Esophagus squamous epithelium (tissue), 5 donors: ENCODE data around the gene KIF13A. TPM values are rescaled to one million over a fixed set of nuclear protein-coding genes. Genes with fewer than 3 reads are reported as not detected.
A peak's percentile ranks its signal among the peaks of the same experiment; 100 is the strongest.

Experiments used
- DNase-seq: peaks from one replicate; lab custom pipeline; 2025; lab: John Stamatoyannopoulos, UW
- H3K27ac ChIP-seq, 4 donors: fragments of 200-600 bp; sonication (generic); one replicate each; pipeline ENCODE4 v1.5.1; 2016 to 2019; ENCODE audit warnings: mild to moderate bottlenecking in 1 of 4
- H3K27me3 ChIP-seq, 4 donors: fragments of 200-600 bp; sonication (generic); 1 replicate in 3 of 4; 2 replicates in 1 of 4; pipeline versions ENCODE4 v1.5.1 to v1.6.0; 2017 to 2021; ENCODE audit warnings: antibody characterized with exemption in 1 of 4
- H3K36me3 ChIP-seq, 3 donors: fragments of 200-600 bp; sonication (generic); one replicate each; pipeline ENCODE4 v1.5.1; 2016 to 2019
- H3K4me1 ChIP-seq, 3 donors: fragments of 200-600 bp; sonication (generic); one replicate each; pipeline ENCODE4 v1.5.1; 2017 to 2019
- H3K4me3 ChIP-seq, 4 donors: fragments of 200-600 bp; sonication (generic); 1 replicate in 3 of 4; 2 replicates in 1 of 4; pipeline ENCODE4 v1.5.1; 2016 to 2019; ENCODE audit warnings: mild to moderate bottlenecking in 2 of 4, moderate library complexity in 1 of 4
- H3K9me3 ChIP-seq, 3 donors: fragments of 200-600 bp; sonication (generic); one replicate each; pipeline ENCODE4 v1.5.1; 2016 to 2019
- POLR2A ChIP-seq, 4 donors: fragments of 450-650 bp; IDR thresholded peaks; one replicate each; pipeline ENCODE4 v1.6.1; 2017; ENCODE audit warnings: antibody characterized with exemption in 4 of 4, mild to moderate bottlenecking in 4 of 4, moderate library complexity in 3 of 4
- WGBS, 2 donors: methylation state at CpG; one replicate each; pipeline ENCODE4 v1.1.5; 2018; 5-methylcytosine and 5-hydroxymethylcytosine counted together
- intact Hi-C: fragments of 100-400 bp; cut with DNase I; formaldehyde crosslinking; loops from one replicate; pipeline ENCODE4 v1.15.0; 2022
- total RNA-seq, 4 donors: library from RNA; depleted of rRNA; stranded (reverse); fragments of >200 nt; gene quantifications; one replicate each; pipeline ENCODE4 v1.1.0, GENCODE V29; 2016
- TF ChIP-seq, protein P1 (sequence below), 6 experiments: fragments of 450-650 bp in 4 of 6; fragments of 200-600 bp in 2 of 6; sonication (generic) in 2 of 6; IDR thresholded peaks; one replicate each; pipeline ENCODE4 v1.5.1; 2016 to 2019; ENCODE audit warnings: antibody characterized with exemption in 6 of 6, mild to moderate bottlenecking in 4 of 6, moderate library complexity in 4 of 6
- donor health status: DM: yes; HTN: yes; CAD: no.

KIF13A gene
- total RNA-seq, 4 donors from 2014 or later, result 18.7 to 34.5 (median 25.0) TPM

DNA sequence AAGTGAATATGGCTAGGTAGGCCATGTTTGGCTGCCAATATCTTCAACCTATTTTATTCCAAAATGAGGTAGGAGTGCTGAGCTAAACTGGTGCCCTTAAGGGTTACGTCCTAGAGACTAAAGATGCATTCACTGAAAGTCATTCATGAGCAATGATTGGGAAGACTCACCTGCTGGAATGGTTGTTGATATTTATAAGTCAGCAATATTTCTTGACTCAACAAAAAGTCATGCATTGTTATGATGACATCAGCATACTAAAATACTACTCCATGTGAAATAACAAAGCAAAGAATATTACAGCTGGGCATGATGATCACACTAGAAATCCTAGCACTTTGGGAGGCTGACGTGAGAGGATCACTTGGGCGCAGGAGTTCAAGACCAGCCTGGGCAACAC is 263.1 kb downstream of the KIF13A start:
- no peaks in the 10 kb centered on the region for H3K27me3 ChIP-seq
- no peaks in the 10 kb centered on the region for H3K9me3 ChIP-seq
- no peak overlapping the region for H3K27ac ChIP-seq
- H3K4me1 ChIP-seq, result no peaks in the 10 kb centered on the region
- TF ChIP-seq POLR2A (IDR thresholded peaks at IDR 0.05), result no peak
- TF ChIP-seq, protein P1, sequence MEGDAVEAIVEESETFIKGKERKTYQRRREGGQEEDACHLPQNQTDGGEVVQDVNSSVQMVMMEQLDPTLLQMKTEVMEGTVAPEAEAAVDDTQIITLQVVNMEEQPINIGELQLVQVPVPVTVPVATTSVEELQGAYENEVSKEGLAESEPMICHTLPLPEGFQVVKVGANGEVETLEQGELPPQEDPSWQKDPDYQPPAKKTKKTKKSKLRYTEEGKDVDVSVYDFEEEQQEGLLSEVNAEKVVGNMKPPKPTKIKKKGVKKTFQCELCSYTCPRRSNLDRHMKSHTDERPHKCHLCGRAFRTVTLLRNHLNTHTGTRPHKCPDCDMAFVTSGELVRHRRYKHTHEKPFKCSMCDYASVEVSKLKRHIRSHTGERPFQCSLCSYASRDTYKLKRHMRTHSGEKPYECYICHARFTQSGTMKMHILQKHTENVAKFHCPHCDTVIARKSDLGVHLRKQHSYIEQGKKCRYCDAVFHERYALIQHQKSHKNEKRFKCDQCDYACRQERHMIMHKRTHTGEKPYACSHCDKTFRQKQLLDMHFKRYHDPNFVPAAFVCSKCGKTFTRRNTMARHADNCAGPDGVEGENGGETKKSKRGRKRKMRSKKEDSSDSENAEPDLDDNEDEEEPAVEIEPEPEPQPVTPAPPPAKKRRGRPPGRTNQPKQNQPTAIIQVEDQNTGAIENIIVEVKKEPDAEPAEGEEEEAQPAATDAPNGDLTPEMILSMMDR (IDR thresholded peaks at IDR 0.05), result no peak
- H3K36me3 ChIP-seq, result no peaks in the 10 kb centered on the region
- intact Hi-C loops, result no loop called here
- no peak for DNase-seq
- H3K4me3 ChIP-seq, result no peak overlapping the region
- 69 to 89% methylated on average over 3 of the region's 3 CpGs for WGBS, 2 donors

DNA sequence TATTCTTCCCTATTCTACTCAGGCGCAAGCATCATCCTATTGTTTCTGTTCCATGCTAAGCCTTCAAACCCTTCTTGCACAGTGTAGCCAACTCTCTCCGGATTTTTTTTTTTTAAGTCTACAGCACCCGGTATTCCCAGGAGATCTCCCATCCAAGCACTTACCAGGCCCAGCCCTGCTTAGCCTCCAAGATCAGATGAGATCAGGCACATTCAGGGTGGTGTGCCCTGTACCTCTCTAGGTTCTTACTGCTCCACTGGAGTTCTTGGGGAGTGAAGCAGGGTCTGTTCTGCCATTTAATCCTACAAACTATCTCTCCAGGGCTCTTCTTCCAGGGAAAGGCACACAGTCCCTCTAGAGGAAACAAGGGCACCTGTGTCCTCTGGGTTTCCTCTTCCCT is 265.8 kb downstream of the KIF13A start:
- Histone ChIP-seq H3K27me3 (no peaks in the 10 kb centered on the region), H3K27ac (no peak overlapping the region), H3K4me3 (no peak overlapping the region), H3K4me1 (no peaks in the 10 kb centered on the region), H3K36me3 (no peaks in the 10 kb centered on the region), H3K9me3 (no peaks in the 10 kb centered on the region)
- TF ChIP-seq, protein P1 (IDR thresholded peaks at IDR 0.05), result no peak
- DNase-seq, result no peak
- intact Hi-C loops, result no loop called here
- 59 to 73% methylated on average over 3 of the region's 3 CpGs for WGBS, 2 donors

DNA sequence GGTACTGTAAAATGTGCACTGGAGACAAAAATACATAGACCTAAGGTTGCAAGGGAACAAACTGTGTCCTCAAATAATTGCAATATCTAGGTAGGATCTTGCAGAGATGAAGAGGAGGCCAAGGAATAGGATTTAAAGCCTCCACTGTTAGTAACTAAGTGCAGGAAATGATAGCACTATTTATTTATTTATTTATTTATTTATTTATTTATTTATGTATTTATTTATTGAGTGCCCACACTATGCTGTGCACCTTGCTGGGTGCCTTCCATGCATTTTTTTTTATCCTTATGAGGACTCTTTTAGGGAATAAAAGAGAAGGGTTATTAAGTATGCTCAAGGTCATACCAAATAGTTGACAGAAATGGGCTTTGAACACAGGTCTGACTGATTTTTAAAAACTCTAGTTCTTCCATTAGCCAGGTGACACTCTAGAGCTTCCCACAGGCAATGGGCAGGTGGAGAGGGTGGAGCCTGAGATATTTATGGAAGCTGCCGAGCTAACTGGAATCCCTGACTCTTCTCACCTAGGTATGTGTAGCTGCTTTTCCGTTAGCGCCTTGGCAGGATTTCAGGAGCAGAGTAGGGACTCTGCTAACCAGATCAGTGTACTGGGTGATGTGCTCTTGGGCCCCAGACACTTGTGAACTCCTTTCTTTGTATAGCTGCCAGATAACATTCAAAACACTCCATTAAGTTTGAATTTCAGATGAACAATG is 268.0 kb downstream of the KIF13A start:
- WGBS, 2 donors, result 39 to 55% methylated on average over 3 of the region's 3 CpGs
- H3K9me3 ChIP-seq, result no peaks in the 10 kb centered on the region
- no peak overlapping the region for H3K4me3 ChIP-seq
- DNase-seq, result no peak
- TF ChIP-seq, protein P1 (IDR thresholded peaks at IDR 0.05), result no peak
- no peak for TF ChIP-seq POLR2A (IDR thresholded peaks at IDR 0.05)
- no peaks in the 10 kb centered on the region for H3K27me3 ChIP-seq
- intact Hi-C loops, result no loop called here
- H3K27ac ChIP-seq, result no peak overlapping the region
- H3K36me3 ChIP-seq, result no peaks in the 10 kb centered on the region
- peaks cover 0 to 10% (median 4%) of the 10 kb centered on the region in 3 donors for H3K4me1 ChIP-seq

DNA sequence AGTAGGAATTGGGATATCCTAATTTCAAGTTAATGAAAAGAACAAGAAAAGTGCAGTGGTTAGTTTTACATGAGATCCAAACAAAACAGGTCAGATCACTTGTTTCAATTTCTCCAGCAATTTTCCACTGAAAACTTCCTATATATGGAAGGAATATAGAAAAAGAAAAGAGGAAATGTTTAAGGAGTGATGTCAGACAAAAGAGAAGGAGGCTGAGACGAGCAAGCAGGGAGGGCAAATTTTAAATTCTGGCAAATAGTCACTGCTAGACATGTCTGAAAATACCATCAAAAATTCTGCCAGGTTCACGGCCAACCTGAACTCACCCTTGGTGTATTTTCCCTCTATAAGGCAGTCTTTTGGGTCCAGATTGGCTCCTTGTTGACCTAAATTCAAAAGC is 271.2 kb downstream of the KIF13A start:
- Histone ChIP-seq H3K4me3 (no peak overlapping the region), H3K27ac (no peak overlapping the region), H3K36me3 (no peaks in the 10 kb centered on the region), H3K4me1 (peaks cover 0 to 11% (median 6%) of the 10 kb centered on the region in 3 donors), H3K9me3 (no peaks in the 10 kb centered on the region), H3K27me3 (no peaks in the 10 kb centered on the region)
- intact Hi-C loops, result no loop called here
- TF ChIP-seq POLR2A (IDR thresholded peaks at IDR 0.05), result no peak
- TF ChIP-seq, protein P1 (IDR thresholded peaks at IDR 0.05), result no peak
- no peak for DNase-seq
- 37 to 52% methylated on average over 2 of the region's 2 CpGs for WGBS, 2 donors

DNA sequence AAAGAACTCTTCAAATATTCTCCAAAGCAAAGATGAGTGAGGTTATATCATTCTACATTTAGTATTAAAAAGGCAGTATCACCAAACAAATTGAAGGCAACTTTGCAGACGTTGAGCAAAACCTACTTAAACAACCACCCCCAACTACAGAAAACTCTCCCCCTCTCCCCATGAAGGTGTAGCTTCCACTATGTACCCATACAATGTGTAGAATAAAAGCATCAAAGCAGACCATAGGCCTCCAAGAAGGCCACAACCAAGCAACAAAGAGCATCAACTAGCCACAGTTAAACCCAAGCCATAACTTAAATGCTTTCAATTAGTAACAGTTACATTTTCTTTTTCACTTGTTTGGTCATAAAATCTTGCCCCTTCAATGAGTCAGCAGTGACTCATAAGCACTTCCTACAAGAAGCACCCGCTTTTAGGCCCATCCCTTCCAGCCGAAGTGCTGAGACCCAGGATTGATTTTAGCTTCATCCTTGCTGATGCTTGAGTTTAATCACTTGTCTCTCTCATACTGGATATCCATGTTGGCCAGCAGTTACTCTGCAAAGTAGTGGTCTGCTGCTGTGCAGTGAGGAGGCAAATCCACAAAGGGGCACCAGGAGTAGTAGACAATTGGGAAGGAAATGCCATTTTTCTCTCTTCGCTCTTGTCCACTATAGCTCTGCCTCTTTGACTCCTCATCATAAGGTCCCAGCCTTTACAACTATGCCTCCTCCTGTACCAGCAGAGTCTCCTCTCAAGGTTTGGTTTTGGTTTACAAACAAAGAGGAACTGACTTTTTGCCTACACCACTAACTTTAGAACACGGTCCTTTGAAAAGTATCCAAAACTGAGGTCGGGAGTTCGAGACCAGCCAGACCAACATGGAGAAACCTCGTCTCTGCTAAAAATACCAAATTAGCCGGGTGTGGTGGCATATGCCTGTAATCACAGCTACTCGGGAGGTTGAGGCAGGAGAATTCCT is 272.3 kb downstream of the KIF13A start:
- DNase-seq, result no peak
- Histone ChIP-seq H3K36me3 (no peaks in the 10 kb centered on the region), H3K27me3 (no peaks in the 10 kb centered on the region), H3K27ac (peak overlapping the region in 1 of 4 donors; percentile 33), H3K9me3 (no peaks in the 10 kb centered on the region), H3K4me1 (peaks cover 0 to 11% (median 6%) of the 10 kb centered on the region in 3 donors), H3K4me3 (no peak overlapping the region)
- intact Hi-C loops, result no loop called here
- 50 to 60% methylated on average over 8 to 9 of the region's 10 CpGs for WGBS, 2 donors
- TF ChIP-seq POLR2A (IDR thresholded peaks at IDR 0.05), result no peak
- TF ChIP-seq, protein P1 (IDR thresholded peaks at IDR 0.05), result no peak
